Fibroblast of mammary gland (primary cell): ENCODE measurements around the gene PCNX2.
"Not testable (repeated sequence)": the region's sequence is repeated elsewhere in the genome, so short reads cannot be mapped to it uniquely, and the experiment has no call there.

ENCODE experiments used
- DNase-seq: peaks from one replicate; pipeline ENCODE4 v3.0.0-alpha.2; 2010; ENCODE audit warnings: low read depth
- H3K4me3 ChIP-seq: 2 replicates; pipeline ENCODE4 v1.5.1; 2011; ENCODE audit warnings: low read depth, mild to moderate bottlenecking, low read length, moderate library complexity; ENCODE audit not compliant: control insufficient read depth
- CTCF ChIP-seq: conservative IDR thresholded peaks from 2 replicates; pipeline ENCODE4 v1.5.1; 2011; ENCODE audit warnings: low read depth, low read length, inconsistent platforms; ENCODE audit not compliant: control insufficient read depth, insufficient read depth

PCNX2 gene

GRCh38 chr1:233114159-233114558 is 181.4 kb downstream of the PCNX2 start:
- no peak for TF ChIP-seq CTCF
- DNase-seq = peak; percentile 69
- H3K4me3 ChIP-seq = no peak overlapping the region

DNA sequence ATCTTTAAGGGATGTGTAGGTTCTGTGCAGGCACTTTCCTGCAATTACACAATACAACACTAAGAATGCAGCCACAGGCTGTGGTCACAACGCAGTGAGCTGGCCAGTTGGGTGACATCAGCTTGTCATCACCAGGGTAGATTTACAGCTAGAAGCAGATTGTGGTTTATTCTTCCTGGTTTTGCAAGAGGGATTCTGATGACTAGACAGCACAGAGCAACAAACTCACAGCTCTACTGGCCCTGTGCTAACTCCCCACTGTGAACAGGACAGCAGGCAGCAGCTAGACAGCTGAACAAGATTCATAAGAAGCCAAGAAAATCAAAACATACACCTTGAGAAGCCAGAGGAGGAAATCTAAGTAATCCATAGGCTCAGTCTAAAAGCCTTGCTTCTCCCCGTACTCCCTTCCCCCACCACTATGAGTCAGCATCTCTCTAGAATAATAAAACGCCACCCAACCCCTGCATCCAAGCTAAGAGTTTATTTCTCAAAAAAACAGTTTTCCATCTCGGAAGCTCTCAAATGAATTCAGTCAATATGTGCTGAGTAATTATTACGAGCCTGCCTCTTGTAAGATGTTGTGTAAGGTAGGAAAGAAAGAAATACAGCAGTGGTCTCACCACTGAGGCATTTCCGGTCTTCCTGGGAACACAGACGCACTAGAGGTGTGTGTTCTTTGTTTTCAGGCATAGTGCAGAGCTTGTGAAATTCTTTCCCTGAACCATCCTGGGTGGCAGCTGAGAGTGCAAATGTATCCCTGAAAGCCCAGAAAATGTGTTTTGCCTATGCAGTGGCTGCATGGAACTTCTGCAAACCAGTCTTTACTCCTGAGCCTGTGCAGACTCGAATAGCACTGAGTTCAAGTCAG is 182.3 kb downstream of the PCNX2 start:
- TF ChIP-seq CTCF = no peak
- H3K4me3 ChIP-seq = no peak overlapping the region
- DNase-seq = peak; percentile 100

DNA sequence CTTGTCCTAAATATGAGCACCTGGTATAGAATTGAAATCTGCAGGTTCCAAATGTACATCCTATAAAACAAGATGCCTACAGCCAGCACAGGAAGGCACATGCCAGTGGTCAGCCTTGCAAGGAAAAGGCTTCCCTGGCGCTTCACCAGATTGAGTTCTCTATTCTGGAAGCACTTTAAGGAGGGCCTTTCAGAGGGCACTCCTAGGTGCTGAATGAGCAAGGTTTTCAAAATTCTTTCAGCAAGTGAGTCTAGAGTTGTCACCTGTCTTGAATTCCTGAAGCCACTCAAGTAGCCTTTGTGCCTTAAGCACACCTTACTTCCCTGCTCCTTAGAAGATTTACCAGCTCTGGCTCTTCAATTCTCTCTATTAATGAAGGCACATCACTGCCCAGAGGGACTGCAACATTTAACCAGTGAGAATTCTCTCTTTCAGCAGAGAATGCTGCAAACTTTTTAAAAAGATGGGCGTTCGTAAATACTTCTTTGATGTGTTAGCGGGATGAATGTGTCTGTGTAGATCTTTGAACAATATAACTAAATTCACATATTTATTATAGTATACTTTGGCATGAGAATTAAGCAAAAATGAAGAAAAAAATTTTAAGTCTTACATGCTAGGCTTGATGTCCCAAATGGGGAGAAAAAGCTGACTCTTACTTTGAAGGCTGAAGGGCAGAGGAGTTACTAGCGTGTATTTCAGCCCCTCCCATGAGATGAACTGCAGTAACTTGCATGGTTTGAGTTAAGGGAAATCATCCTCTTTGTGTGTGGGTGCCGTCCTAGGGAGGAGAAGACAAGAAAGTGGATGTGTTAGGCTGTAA is 183.1 kb downstream of the PCNX2 start:
- DNase-seq = no peak
- no peak for TF ChIP-seq CTCF
- no peak overlapping the region for H3K4me3 ChIP-seq

DNA sequence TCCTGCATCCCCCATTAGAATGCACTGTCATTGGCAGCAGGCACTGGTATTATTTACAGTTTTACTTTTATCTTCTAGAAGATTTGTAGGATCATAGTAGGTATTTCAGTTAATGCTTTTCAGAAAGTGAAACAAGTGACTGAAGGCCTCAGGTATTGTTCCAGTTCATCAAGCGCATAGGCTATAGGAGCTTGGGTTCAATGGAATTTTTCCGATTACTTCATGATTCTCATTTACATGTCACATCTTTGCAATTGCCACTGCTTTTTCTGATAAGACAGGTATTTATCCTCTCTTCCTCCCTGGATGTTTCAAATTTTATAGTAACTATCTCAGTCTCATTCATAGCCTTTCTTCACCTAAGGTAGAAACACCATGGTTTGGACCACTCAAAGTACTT is 183.8 kb downstream of the PCNX2 start:
- H3K4me3 ChIP-seq = no peak overlapping the region
- no peak for DNase-seq
- no peak for TF ChIP-seq CTCF

DNA sequence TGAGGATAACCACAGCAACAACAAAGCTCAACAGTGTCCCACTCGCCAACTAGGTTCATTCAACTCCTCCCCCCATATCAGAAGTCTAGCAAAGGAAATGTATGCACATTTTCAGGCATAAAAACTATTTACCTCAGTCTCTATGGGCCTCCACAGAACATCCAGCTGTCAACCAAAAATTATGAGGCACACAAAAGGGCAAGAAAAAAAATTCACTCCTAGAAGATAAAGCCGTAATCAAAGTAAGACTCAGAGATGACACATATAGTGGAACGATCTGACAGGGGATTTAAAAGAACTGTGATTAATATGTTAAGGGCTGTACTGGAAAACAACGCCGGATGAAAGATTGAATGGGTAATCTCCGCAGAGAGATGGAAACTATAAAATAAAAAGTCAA is 186.4 kb downstream of the PCNX2 start:
- DNase-seq = no peak
- TF ChIP-seq CTCF = no peak
- no peak overlapping the region for H3K4me3 ChIP-seq

DNA sequence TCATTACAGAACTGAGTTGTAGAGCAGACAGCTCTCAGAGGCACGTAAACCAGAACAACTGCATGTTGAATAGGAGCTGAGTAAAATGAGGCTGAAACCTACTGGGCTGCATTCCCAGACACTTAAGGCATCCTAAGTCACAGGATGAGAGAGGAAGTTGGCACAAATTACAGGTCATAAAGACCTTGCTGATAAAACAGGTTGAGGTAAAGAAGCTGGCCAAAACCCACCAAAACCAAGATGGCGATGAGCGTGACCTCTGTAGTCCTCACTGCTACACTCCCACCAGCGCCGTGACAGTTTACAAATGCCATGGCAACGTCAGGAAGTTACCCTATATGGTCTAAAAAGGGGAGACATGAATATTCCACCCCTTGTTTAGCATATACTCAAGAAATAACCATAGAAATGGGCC is 187.8 kb downstream of the PCNX2 start:
- peak; percentile 25 for DNase-seq
- not testable (repeated sequence) for H3K4me3 ChIP-seq

- no peak for DNase-seq
- H3K4me3 ChIP-seq = no peak overlapping the region
- TF ChIP-seq CTCF = no peak
These were observed 188.3 kb downstream of the PCNX2 start for GRCh38 chr1:233107130-233107660.
